WERI-Rb-1 (cell line): ENCODE results near the gene C1orf21.

Source experiments
- DNase-seq: peaks from one replicate; pipeline ENCODE4 v3.0.0-alpha.2; 2020
- H3K27ac ChIP-seq: fragments of 250-450 bp; sonication (Bioruptor Pico); 2 replicates; pipeline ENCODE4 v1.5.1; 2020; ENCODE audit warnings: mild to moderate bottlenecking, moderate library complexity
- H3K27me3 ChIP-seq: fragments of 250-450 bp; sonication (Bioruptor Pico); 2 replicates; pipeline ENCODE4 v1.5.1; 2021; ENCODE audit warnings: mild to moderate bottlenecking, low read depth, moderate library complexity; ENCODE audit not compliant: insufficient read depth, severe bottlenecking
- H3K36me3 ChIP-seq: fragments of 250-450 bp; sonication (Bioruptor Pico); 2 replicates; pipeline ENCODE4 v1.5.1; 2020; ENCODE audit warnings: mild to moderate bottlenecking, moderate library complexity
- H3K4me3 ChIP-seq: 2 replicates; pipeline ENCODE4 v1.5.1; 2011; ENCODE audit warnings: low read depth, mild to moderate bottlenecking, control low read depth, low read length
- H3K9me3 ChIP-seq: fragments of 250-450 bp; sonication (Bioruptor Pico); 2 replicates; pipeline ENCODE4 v1.5.1; 2021; ENCODE audit warnings: mild to moderate bottlenecking, moderate library complexity; ENCODE audit not compliant: severe bottlenecking
- TF ChIP-seq, protein P1 (sequence below): IDR thresholded peaks from 2 replicates; pipeline ENCODE4 v1.5.1; 2011; ENCODE audit warnings: low read depth, mild to moderate bottlenecking, control low read depth, inconsistent platforms, low read length

C1orf21 gene

DNA sequence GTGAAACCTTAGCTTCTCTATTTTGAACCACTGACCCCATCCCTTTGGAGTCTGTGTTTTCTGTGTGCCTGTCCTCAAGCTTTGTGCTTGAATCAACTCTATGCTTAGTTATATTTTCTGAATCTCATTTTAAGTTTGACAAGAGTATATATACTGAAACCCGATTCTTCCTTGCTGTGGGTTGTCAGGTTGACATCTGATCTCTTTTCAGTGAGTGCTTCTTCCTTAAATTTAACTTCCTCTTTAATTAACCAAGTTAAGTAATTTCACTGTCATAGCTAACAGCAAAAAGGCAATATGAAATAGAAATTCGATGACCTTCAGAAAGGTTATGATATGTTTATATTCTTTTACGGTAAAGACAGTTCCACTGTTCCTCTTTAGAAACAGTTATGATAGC lies 69.4 kb downstream of the C1orf21 start:
- Histone ChIP-seq H3K27ac (no peak overlapping the region), H3K36me3 (no peaks in the 10 kb centered on the region), H3K9me3 (no peaks in the 10 kb centered on the region), H3K4me3 (no peak overlapping the region), H3K27me3 (no peaks in the 10 kb centered on the region)
- TF ChIP-seq, protein P1, sequence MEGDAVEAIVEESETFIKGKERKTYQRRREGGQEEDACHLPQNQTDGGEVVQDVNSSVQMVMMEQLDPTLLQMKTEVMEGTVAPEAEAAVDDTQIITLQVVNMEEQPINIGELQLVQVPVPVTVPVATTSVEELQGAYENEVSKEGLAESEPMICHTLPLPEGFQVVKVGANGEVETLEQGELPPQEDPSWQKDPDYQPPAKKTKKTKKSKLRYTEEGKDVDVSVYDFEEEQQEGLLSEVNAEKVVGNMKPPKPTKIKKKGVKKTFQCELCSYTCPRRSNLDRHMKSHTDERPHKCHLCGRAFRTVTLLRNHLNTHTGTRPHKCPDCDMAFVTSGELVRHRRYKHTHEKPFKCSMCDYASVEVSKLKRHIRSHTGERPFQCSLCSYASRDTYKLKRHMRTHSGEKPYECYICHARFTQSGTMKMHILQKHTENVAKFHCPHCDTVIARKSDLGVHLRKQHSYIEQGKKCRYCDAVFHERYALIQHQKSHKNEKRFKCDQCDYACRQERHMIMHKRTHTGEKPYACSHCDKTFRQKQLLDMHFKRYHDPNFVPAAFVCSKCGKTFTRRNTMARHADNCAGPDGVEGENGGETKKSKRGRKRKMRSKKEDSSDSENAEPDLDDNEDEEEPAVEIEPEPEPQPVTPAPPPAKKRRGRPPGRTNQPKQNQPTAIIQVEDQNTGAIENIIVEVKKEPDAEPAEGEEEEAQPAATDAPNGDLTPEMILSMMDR = no peak
- no peak for DNase-seq

DNA sequence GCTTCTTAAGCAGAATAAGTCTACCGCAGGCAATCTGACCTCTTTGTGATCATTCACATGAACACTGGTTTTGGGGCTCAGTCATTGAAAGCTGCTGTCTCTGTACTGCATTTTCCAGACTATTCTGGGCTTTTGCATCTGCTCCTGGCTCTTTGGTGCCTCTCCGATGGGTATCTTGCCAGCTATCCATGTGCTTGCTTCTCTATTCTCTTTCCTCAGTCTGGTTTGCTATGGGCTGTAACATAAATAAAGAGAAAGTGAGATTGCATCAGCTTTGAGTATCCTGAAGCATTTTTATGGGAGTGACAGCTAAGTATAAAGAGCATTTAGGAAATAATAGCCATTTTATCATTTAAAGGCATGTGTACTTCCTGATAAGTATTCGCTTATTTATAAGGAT lies 70.7 kb downstream of the C1orf21 start:
- TF ChIP-seq, protein P1 = no peak

DNA sequence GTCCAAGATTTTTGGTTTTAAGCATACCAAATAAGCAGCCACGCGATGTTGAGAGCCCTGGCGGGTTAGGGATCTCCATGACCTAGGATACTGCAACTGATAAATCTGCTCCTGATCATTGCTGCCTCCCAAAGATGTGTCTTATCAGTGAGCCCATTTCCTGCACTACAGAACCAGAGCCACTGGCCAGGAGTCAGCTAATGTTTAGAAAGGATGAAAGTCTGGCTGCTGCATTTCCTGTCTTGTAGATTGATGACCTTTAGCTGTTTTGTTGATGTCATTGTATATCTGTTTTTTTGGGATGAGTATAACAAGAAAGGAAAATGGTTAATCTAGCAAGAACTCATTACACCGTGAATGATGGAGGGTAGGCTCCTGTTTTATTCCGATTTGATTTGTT lies 74.5 kb downstream of the C1orf21 start:
- H3K9me3 ChIP-seq = no peaks in the 10 kb centered on the region
- H3K27ac ChIP-seq = no peak overlapping the region
- TF ChIP-seq, protein P1 = no peak
- no peaks in the 10 kb centered on the region for H3K27me3 ChIP-seq
- no peak for DNase-seq
- no peak overlapping the region for H3K4me3 ChIP-seq
- no peaks in the 10 kb centered on the region for H3K36me3 ChIP-seq

More for the DNA sequence above, 70.7 kb downstream of the C1orf21 start:
- Histone ChIP-seq H3K9me3 (no peaks in the 10 kb centered on the region), H3K27me3 (no peaks in the 10 kb centered on the region), H3K27ac (no peak overlapping the region), H3K36me3 (no peaks in the 10 kb centered on the region), H3K4me3 (no peak overlapping the region)
- no peak for DNase-seq

DNA sequence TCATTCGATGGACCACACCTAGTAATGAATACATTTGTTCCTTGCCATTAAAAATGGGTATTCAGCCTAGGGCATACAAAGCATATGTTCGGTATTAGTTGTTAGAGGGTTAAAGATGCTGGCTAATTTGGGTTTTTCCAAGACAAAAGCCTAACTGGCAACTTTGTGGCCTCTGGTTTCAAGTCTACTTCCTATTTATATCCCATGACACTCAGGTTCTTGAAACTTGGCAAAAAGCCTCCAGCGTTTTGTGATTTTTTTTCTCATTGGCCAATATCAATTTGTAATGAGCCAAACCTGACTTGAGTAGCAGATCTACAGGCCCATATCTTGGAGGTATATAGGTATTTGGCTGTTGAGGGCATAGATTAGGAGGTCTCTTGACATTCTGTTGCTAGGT lies 75.3 kb downstream of the C1orf21 start:
- Histone ChIP-seq H3K9me3 (no peaks in the 10 kb centered on the region), H3K4me3 (no peak overlapping the region), H3K36me3 (no peaks in the 10 kb centered on the region), H3K27ac (no peak overlapping the region), H3K27me3 (no peaks in the 10 kb centered on the region)
- TF ChIP-seq, protein P1 = no peak
- no peak for DNase-seq

DNA sequence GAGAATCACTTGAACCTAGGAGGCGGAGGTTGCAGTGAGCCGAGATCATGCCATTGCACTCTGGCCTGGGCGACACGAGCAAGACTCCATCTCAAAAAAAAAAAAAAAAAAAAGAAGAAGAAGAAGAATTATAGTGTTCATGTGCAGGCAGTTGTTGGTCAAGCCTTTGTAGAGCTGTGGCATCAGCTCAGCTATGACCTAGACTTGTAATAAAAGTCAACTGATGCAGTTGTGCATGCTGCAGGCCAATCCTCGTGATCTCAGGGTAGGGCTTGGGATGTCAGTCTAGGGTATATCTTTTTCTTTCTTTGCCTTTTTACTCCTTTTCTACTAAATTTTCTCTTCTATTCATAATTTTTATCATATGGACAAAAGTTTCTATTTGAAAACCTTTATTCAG lies 76.2 kb downstream of the C1orf21 start:
- no peaks in the 10 kb centered on the region for H3K36me3 ChIP-seq
- no peak overlapping the region for H3K4me3 ChIP-seq
- H3K9me3 ChIP-seq = no peaks in the 10 kb centered on the region
- TF ChIP-seq, protein P1 = no peak
- DNase-seq = no peak
- no peak overlapping the region for H3K27ac ChIP-seq
- no peaks in the 10 kb centered on the region for H3K27me3 ChIP-seq

DNA sequence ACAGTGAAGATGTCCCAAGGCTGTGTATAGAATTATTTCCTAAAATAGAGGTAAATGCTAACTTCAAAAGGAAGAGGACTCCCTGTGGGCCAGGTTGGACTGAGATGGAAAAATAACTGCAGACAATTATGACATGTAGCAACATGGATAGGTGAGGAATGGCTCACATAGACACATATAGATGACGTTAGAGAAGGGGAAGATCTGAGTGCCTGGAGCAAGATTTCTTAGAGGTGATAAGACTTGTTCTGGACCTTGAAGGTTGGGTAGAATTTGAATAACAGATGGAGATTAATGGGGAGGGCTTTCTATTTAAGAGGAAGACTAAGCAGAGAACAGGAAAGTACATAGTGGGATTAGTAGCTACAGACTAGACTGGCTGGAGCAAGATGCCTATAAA lies 76.9 kb downstream of the C1orf21 start:
- Histone ChIP-seq H3K9me3 (no peaks in the 10 kb centered on the region), H3K4me3 (no peak overlapping the region), H3K36me3 (no peaks in the 10 kb centered on the region), H3K27me3 (no peaks in the 10 kb centered on the region), H3K27ac (no peak overlapping the region)
- DNase-seq = no peak
- TF ChIP-seq, protein P1 = no peak
